Kidney (tissue), 14 donors: ENCODE measurements around the gene ACKR3. TPM values are rescaled to one million over a fixed set of nuclear protein-coding genes. Genes with fewer than 3 reads are reported as not detected.

ENCODE experiments used
- DNase-seq, 5 donors: peaks; one replicate each; pipeline ENCODE4 v3.0.0-alpha.2; 2013 to 2020
- FAIRE-seq: peaks from 2 replicates; lab custom pipeline; 2012; peaks lifted over from hg19 to GRCh38; lab: Jason Lieb, UNC
- H3K27ac ChIP-seq, 2 donors: one replicate each; pipeline ENCODE4 v1.7.0; 2013; ENCODE audit warnings: low read depth in 2 of 2, low read length in 2 of 2, inconsistent platforms in 1 of 2
- H3K27me3 ChIP-seq: one replicate; pipeline ENCODE4 v1.7.1; 2013; ENCODE audit warnings: low read length, inconsistent platforms; ENCODE audit not compliant: control insufficient read depth, insufficient read depth
- H3K36me3 ChIP-seq, 3 donors: one replicate each; pipeline versions ENCODE4 v1.7.0 to v1.7.1; 2013; ENCODE audit warnings: low read length in 3 of 3, control low read depth in 1 of 3, inconsistent platforms in 1 of 3; ENCODE audit not compliant: insufficient read depth in 3 of 3, control insufficient read depth in 2 of 3
- H3K4me1 ChIP-seq, 3 donors: one replicate each; pipeline versions ENCODE4 v1.7.0 to v1.7.1; 2013; ENCODE audit warnings: low read length in 3 of 3, inconsistent platforms in 1 of 3, low read depth in 1 of 3; ENCODE audit not compliant: control insufficient read depth in 2 of 3, insufficient read depth in 2 of 3
- H3K4me3 ChIP-seq, 3 donors: one replicate each; pipeline versions ENCODE4 v1.7.0 to v1.8.1; 2013; ENCODE audit warnings: low read length in 3 of 3, control low read depth in 1 of 3, inconsistent platforms in 1 of 3
- H3K9ac ChIP-seq, 3 donors: one replicate each; pipeline versions ENCODE4 v1.7.0 to v1.7.1; 2013; ENCODE audit warnings: low read length in 3 of 3, control low read depth in 1 of 3, inconsistent platforms in 1 of 3
- H3K9me3 ChIP-seq, 3 donors: one replicate each; pipeline versions ENCODE4 v1.7.0 to v1.7.1; 2013; ENCODE audit warnings: low read length in 3 of 3, control low read depth in 1 of 3, inconsistent platforms in 1 of 3; ENCODE audit not compliant: control insufficient read depth in 2 of 3, insufficient read depth in 1 of 3
- CTCF ChIP-seq: IDR thresholded peaks from 3 replicates; pipeline ENCODE4 v1.5.1; 2012; ENCODE audit warnings: mild to moderate bottlenecking, moderate library complexity, borderline replicate concordance; ENCODE audit not compliant: insufficient read depth; ENCODE audit errors: extremely low read depth
- intact Hi-C: fragments of 100-400 bp; cut with DNase I; formaldehyde crosslinking; loops from one replicate; pipeline ENCODE4 v1.11.1; 2022
- polyA plus RNA-seq: library from polyadenylated mRNA; stranded (reverse); fragments of 350-450 nt; fragmentation: Illumina TruSeq; extraction: RNeasy Lipid Tissue Mini Kit (QIAGEN cat#74804); gene quantifications from one replicate; pipeline ENCODE4 v1.2.3, GENCODE V29; 2014; ENCODE audit warnings: low read depth, low replicate concordance; ENCODE audit not compliant: insufficient read depth
- total RNA-seq: library from RNA; stranded (reverse); fragmentation: NEBNext Ultra II Directional; extraction: Animal tissue kit (Norgen Biotek cat#: 25700); gene quantifications from one replicate; pipeline ENCODE4 v1.2.1, GENCODE V29; 2021
- donor health status: control.
- donor health status: control.
- donor health status: control.
- donor health status: control.
- donor health status: control.
- donor health status: DM: yes; HTN: yes; CAD: no.
- donor health status: Normal renal cell carcinoma (clear cell type).

ACKR3 gene
- total and polyA plus RNA-seq, 2 donors from 2014 or later: 6.9 to 8.7 TPM

GRCh38 chr2:236578411-236578846 lies 8.8 kb downstream of the ACKR3 start:
- H3K9ac ChIP-seq: no peak overlapping the region
- no peak for TF ChIP-seq CTCF
- peaks cover 4 to 10% (median 7%) of the 10 kb centered on the region in 3 donors for H3K36me3 ChIP-seq
- no peak overlapping the region for H3K27ac ChIP-seq
- peaks cover 0 to 24% (median 9%) of the 10 kb centered on the region in 3 donors for H3K4me1 ChIP-seq
- FAIRE-seq (no peak), DNase-seq (no peak)
- intact Hi-C loops: no loop called here
- no peak overlapping the region for H3K4me3 ChIP-seq
- no peaks in the 10 kb centered on the region for H3K9me3 ChIP-seq
- H3K27me3 ChIP-seq: no peaks in the 10 kb centered on the region

GRCh38 chr2:236579048-236579745 lies 9.6 kb downstream of the ACKR3 start:
- no peak for TF ChIP-seq CTCF
- no peak for FAIRE-seq
- Histone ChIP-seq H3K36me3 (peaks cover 4 to 10% (median 7%) of the 10 kb centered on the region in 3 donors), H3K4me1 (peaks cover 0 to 24% (median 9%) of the 10 kb centered on the region in 3 donors), H3K4me3 (no peak overlapping the region), H3K27ac (peak overlapping the region in 1 of 2 donors; percentile 3), H3K9ac (no peak overlapping the region), H3K27me3 (no peaks in the 10 kb centered on the region), H3K9me3 (no peaks in the 10 kb centered on the region)
- intact Hi-C loops: no loop called here
- DNase-seq: no peak

GRCh38 chr2:236579746-236580315 lies 10.2 kb downstream of the ACKR3 start:
- Histone ChIP-seq H3K36me3 (peaks cover 4 to 10% (median 7%) of the 10 kb centered on the region in 3 donors), H3K9ac (no peak overlapping the region), H3K27me3 (no peaks in the 10 kb centered on the region), H3K9me3 (no peaks in the 10 kb centered on the region), H3K4me3 (no peak overlapping the region), H3K27ac (peak overlapping the region in 1 of 2 donors; percentile 3), H3K4me1 (peaks cover 0 to 24% (median 9%) of the 10 kb centered on the region in 3 donors)
- no peak for FAIRE-seq
- TF ChIP-seq CTCF: no peak
- DNase-seq: no peak
- intact Hi-C loops: no loop called here
